Fibroblast of lung (primary cell): ENCODE measurements around the gene RUNX1. TPM values are rescaled to one million over a fixed set of nuclear protein-coding genes. Genes with fewer than 3 reads are reported as not detected.

Experiments used
- DNase-seq, 2 donors: peaks; one replicate each; pipeline versions ENCODE4 v3.0.0 to v3.0.0-alpha.2; 2010; ENCODE audit warnings: low read depth in 2 of 2
- H2AFZ ChIP-seq: 2 replicates; pipeline ENCODE4 v1.5.1; 2012; ENCODE audit warnings: low read length, control low read depth, inconsistent platforms
- H3K27ac ChIP-seq: 2 replicates; pipeline ENCODE4 v1.5.1; 2011; ENCODE audit warnings: low read length, control low read depth; ENCODE audit not compliant: insufficient read depth
- H3K27me3 ChIP-seq: 2 replicates; pipeline ENCODE4 v1.5.1; 2011; ENCODE audit warnings: mild to moderate bottlenecking, low read length; ENCODE audit not compliant: control insufficient read depth, insufficient read depth
- H3K36me3 ChIP-seq: 2 replicates; pipeline ENCODE4 v1.5.1; 2011; ENCODE audit warnings: low read length; ENCODE audit not compliant: control insufficient read depth, insufficient read depth
- H3K4me1 ChIP-seq: 2 replicates; pipeline ENCODE4 v1.5.1; 2011; ENCODE audit warnings: low read length; ENCODE audit not compliant: control insufficient read depth, insufficient read depth; ENCODE audit errors: extremely low read depth
- H3K4me2 ChIP-seq: 2 replicates; pipeline ENCODE4 v1.5.1; 2011; ENCODE audit warnings: low read length, control low read depth; ENCODE audit not compliant: insufficient read depth; ENCODE audit errors: extremely low read depth
- H3K4me3 ChIP-seq, 4 experiments: fragments of 200-600 bp in 1 of 4; sonication (generic) in 1 of 4; replicated peaks in 1 of 4; 2 replicates each; pipeline ENCODE4 v1.5.1; 2011 to 2016; ENCODE audit warnings: low read length in 4 of 4, low read depth in 3 of 4, mild to moderate bottlenecking in 3 of 4, control low read depth in 2 of 4, inconsistent platforms in 1 of 4, mixed read lengths in 1 of 4; ENCODE audit not compliant: insufficient read depth in 1 of 4; ENCODE audit errors: control extremely low read depth in 1 of 4
- H3K79me2 ChIP-seq: 2 replicates; pipeline ENCODE4 v1.5.1; 2012; ENCODE audit warnings: mild to moderate bottlenecking, low read length, inconsistent platforms; ENCODE audit not compliant: control insufficient read depth, insufficient read depth
- H3K9ac ChIP-seq: 2 replicates; pipeline ENCODE4 v1.5.1; 2011; ENCODE audit warnings: mild to moderate bottlenecking, low read length, control low read depth; ENCODE audit not compliant: insufficient read depth
- H3K9me3 ChIP-seq: 2 replicates; pipeline ENCODE4 v1.5.1; 2012; ENCODE audit warnings: low read depth, low read length; ENCODE audit not compliant: control insufficient read depth, insufficient read depth
- H4K20me1 ChIP-seq: 2 replicates; pipeline ENCODE4 v1.5.1; 2011; ENCODE audit warnings: low read length; ENCODE audit not compliant: control insufficient read depth, insufficient read depth; ENCODE audit errors: extremely low read depth
- EZH2 ChIP-seq: IDR thresholded peaks from 2 replicates; pipeline ENCODE4 v1.5.1; 2012; ENCODE audit warnings: low read length, control low read depth, mild to moderate bottlenecking; ENCODE audit errors: missing control alignments
- polyA plus RNA-seq, 2 donors: library from polyadenylated mRNA; depleted of rRNA in 1 of 2; stranded (reverse) in 1 of 2; unstranded in 1 of 2; fragments of >200 nt; gene quantifications; 2 replicates each; pipeline ENCODE4 v1.2.1, GENCODE V29; 2011 to 2012; ENCODE audit warnings: missing spikeins in 1 of 2
- total RNA-seq: library from RNA; depleted of rRNA; stranded (reverse); fragments of >200 nt; gene quantifications from 2 replicates; pipeline ENCODE4 v1.2.1, GENCODE V29; 2014
- TF ChIP-seq, protein P1 (sequence below), 2 donors: IDR thresholded peaks in 1 of 2; conservative IDR thresholded peaks in 1 of 2; 1 replicate in 1 of 2; 2 replicates in 1 of 2; pipeline ENCODE4 v1.5.1; 2011 to 2012; ENCODE audit warnings: low read length in 2 of 2, control low read depth in 1 of 2, inconsistent platforms in 1 of 2, low read depth in 1 of 2, mild to moderate bottlenecking in 1 of 2

Gene RUNX1
- total and polyA plus RNA-seq, 2 donors (not counting 1 experiment from before 2014, with no cell fraction given): 23.1 to 41.6 TPM

DNA sequence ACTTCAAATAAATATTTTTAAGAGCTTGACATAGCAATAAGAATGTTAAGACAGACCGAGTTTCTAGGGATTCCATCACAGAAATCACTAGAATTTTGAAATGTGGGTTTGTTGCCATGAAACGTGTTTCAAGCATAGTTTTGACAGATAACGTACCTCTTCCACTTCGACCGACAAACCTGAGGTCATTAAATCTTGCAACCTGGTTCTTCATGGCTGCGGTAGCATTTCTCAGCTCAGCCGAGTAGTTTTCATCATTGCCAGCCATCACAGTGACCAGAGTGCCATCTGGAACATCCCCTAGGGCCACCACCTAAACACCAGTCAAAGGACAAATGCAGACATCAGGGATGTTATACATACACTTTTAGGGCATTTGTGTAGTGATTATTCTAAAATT, 168.7 kb downstream of the RUNX1 start:
- no peaks in the 10 kb centered on the region for H4K20me1 ChIP-seq
- H2AFZ ChIP-seq: no peak overlapping the region
- H3K9ac ChIP-seq: no peak overlapping the region
- peak overlapping the region; percentile 13 to 75 (median 37) for H3K4me3 ChIP-seq
- no peak for DNase-seq
- no peaks in the 10 kb centered on the region for H3K27me3 ChIP-seq
- TF ChIP-seq, protein P1, sequence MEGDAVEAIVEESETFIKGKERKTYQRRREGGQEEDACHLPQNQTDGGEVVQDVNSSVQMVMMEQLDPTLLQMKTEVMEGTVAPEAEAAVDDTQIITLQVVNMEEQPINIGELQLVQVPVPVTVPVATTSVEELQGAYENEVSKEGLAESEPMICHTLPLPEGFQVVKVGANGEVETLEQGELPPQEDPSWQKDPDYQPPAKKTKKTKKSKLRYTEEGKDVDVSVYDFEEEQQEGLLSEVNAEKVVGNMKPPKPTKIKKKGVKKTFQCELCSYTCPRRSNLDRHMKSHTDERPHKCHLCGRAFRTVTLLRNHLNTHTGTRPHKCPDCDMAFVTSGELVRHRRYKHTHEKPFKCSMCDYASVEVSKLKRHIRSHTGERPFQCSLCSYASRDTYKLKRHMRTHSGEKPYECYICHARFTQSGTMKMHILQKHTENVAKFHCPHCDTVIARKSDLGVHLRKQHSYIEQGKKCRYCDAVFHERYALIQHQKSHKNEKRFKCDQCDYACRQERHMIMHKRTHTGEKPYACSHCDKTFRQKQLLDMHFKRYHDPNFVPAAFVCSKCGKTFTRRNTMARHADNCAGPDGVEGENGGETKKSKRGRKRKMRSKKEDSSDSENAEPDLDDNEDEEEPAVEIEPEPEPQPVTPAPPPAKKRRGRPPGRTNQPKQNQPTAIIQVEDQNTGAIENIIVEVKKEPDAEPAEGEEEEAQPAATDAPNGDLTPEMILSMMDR (conservative IDR thresholded peaks at IDR 0.05 in 1 of 2, IDR thresholded peaks at IDR 0.05 in 1 of 2; ENCODE audit: low read depth in 1 of 2, low read length in 2 of 2): no peak
- no peak for TF ChIP-seq EZH2
- peaks cover 16% of the 10 kb centered on the region for H3K36me3 ChIP-seq
- H3K27ac ChIP-seq: peak overlapping the region; percentile 92
- H3K4me2 ChIP-seq: peak overlapping the region; percentile 79
- peaks cover 93% of the 10 kb centered on the region for H3K79me2 ChIP-seq
- H3K9me3 ChIP-seq: no peaks in the 10 kb centered on the region
- peaks cover 15% of the 10 kb centered on the region for H3K4me1 ChIP-seq

DNA sequence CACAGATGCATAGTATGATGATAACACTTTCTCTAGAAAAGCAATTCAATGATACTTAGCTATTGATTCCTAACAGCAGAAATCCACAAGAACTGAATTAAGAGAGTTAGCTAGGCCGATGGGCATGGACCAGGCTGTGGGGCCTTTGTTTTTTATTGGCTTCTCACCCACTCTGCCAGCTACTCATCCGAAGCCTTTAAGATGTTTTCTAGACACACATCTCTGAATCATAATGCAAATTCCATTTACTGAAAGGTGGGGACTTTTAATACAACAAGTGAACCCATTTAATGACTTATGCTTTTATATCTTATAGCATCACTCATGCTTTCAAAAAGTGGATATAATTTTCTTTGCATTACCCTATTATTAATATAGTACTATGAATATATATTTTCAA, 170.2 kb downstream of the RUNX1 start:
- peak overlapping the region in 2 of 4 experiments; percentile 6 to 27 for H3K4me3 ChIP-seq
- no peaks in the 10 kb centered on the region for H3K27me3 ChIP-seq
- no peaks in the 10 kb centered on the region for H3K9me3 ChIP-seq
- H2AFZ ChIP-seq: no peak overlapping the region
- H3K4me2 ChIP-seq: peak overlapping the region; percentile 60
- peaks cover 93% of the 10 kb centered on the region for H3K79me2 ChIP-seq
- no peaks in the 10 kb centered on the region for H4K20me1 ChIP-seq
- peaks cover 16% of the 10 kb centered on the region for H3K36me3 ChIP-seq
- H3K9ac ChIP-seq: no peak overlapping the region
- TF ChIP-seq, protein P1 (conservative IDR thresholded peaks at IDR 0.05 in 1 of 2, IDR thresholded peaks at IDR 0.05 in 1 of 2; ENCODE audit: low read depth in 1 of 2, low read length in 2 of 2): no peak
- no peak for TF ChIP-seq EZH2
- H3K4me1 ChIP-seq: peaks cover 21% of the 10 kb centered on the region
- H3K27ac ChIP-seq: no peak overlapping the region
- no peak for DNase-seq

- DNase-seq: peak in 1 of 2 donors; percentile 58
- Histone ChIP-seq H3K4me1 (peaks cover 21% of the 10 kb centered on the region), H3K36me3 (peaks cover 19% of the 10 kb centered on the region), H3K4me3 (peak overlapping the region in 2 of 4 experiments; percentile 6 to 27), H4K20me1 (no peaks in the 10 kb centered on the region), H2AFZ (no peak overlapping the region), H3K9me3 (no peaks in the 10 kb centered on the region), H3K9ac (no peak overlapping the region), H3K27ac (peak overlapping the region; percentile 1), H3K4me2 (peak overlapping the region; percentile 60), H3K27me3 (no peaks in the 10 kb centered on the region), H3K79me2 (peaks cover 93% of the 10 kb centered on the region)
- TF ChIP-seq, protein P1 (conservative IDR thresholded peaks at IDR 0.05 in 1 of 2, IDR thresholded peaks at IDR 0.05 in 1 of 2; ENCODE audit: low read depth in 1 of 2, low read length in 2 of 2): no peak
- no peak for TF ChIP-seq EZH2
Observed at GRCh38 chr21:34878501-34878900, 170.6 kb downstream of the RUNX1 start.
